HG03135 (cell line): ENCODE measurements around the gene ADAMTSL5.
"Not testable (repeated sequence)": the region's sequence is repeated elsewhere in the genome, so short reads cannot be mapped to it uniquely, and the experiment has no call there.

Experiments used
- ATAC-seq: cut with Tn5 transposase; IDR thresholded peaks from one replicate; pipeline ENCODE4 v1.9.1; 2021; ENCODE audit warnings: mild to moderate bottlenecking, moderate library complexity; ENCODE audit not compliant: unreplicated experiment

ADAMTSL5 gene

GRCh38 chr19:1512671-1513498 is at the start of gene ADAMTSL5:
TSS of gene ADAMTSL5 (minus strand) at chr19:1513019. CDS start at chr19:1510943, 2,076 bp downstream.
- ATAC-seq = no peak

GRCh38 chr19:1561236-1561842 is 48.5 kb upstream of the ADAMTSL5 start:
- no peak for ATAC-seq

- ATAC-seq = no peak
These were observed 47.6 kb upstream of the ADAMTSL5 start for GRCh38 chr19:1560286-1560882.

GRCh38 chr19:1558552-1558951 is 45.7 kb upstream of the ADAMTSL5 start:
- ATAC-seq = no peak

- ATAC-seq = no peak
These were observed 43.7 kb upstream of the ADAMTSL5 start for GRCh38 chr19:1556390-1557070.

GRCh38 chr19:1555487-1556389 is 42.9 kb upstream of the ADAMTSL5 start:
- ATAC-seq = no peak

- no peak for ATAC-seq
These were observed 42.1 kb upstream of the ADAMTSL5 start for GRCh38 chr19:1554968-1555367.

- no peak for ATAC-seq
These were observed 40.6 kb upstream of the ADAMTSL5 start for GRCh38 chr19:1553415-1553814.

GRCh38 chr19:1551068-1552040 is 38.5 kb upstream of the ADAMTSL5 start:
- no peak for ATAC-seq

- no peak for ATAC-seq
These were observed 36.6 kb upstream of the ADAMTSL5 start for GRCh38 chr19:1549332-1549945.

- ATAC-seq = no peak
These were observed 27.6 kb upstream of the ADAMTSL5 start for GRCh38 chr19:1540365-1540925.

GRCh38 chr19:1539749-1540148 is 26.9 kb upstream of the ADAMTSL5 start:
- not testable (repeated sequence) for ATAC-seq

GRCh38 chr19:1538978-1539377 is 26.2 kb upstream of the ADAMTSL5 start:
- ATAC-seq = no peak

- ATAC-seq = not testable (repeated sequence)
These were observed 22.9 kb upstream of the ADAMTSL5 start for GRCh38 chr19:1535699-1536098.

GRCh38 chr19:1534972-1535371 is 22.2 kb upstream of the ADAMTSL5 start:
- no peak for ATAC-seq

- no peak for ATAC-seq
These were observed 20.8 kb upstream of the ADAMTSL5 start for GRCh38 chr19:1533510-1534150.

- no peak for ATAC-seq
These were observed 19.2 kb upstream of the ADAMTSL5 start for GRCh38 chr19:1532003-1532402.

- ATAC-seq = no peak
These were observed 18.8 kb upstream of the ADAMTSL5 start for GRCh38 chr19:1531587-1531986.
